Suprapubic skin (tissue), 4 donors: ENCODE data around the gene ITGAE. TPM values are rescaled to one million over a fixed set of nuclear protein-coding genes. Genes with fewer than 3 reads are reported as not detected.

Source experiments
- DNase-seq, 2 donors: peaks; one replicate each; pipeline ENCODE4 v3.0.0-alpha.2; 2019; ENCODE audit warnings: low spot score in 2 of 2
- H3K27ac ChIP-seq: fragments of 200-600 bp; sonication (generic); one replicate; pipeline ENCODE4 v1.5.1; 2019
- H3K27me3 ChIP-seq: fragments of 200-600 bp; sonication (generic); one replicate; pipeline ENCODE4 v1.5.1; 2019
- H3K36me3 ChIP-seq: fragments of 200-600 bp; sonication (generic); one replicate; pipeline ENCODE4 v1.5.1; 2019
- H3K4me1 ChIP-seq: fragments of 200-600 bp; sonication (generic); one replicate; pipeline ENCODE4 v1.5.1; 2019
- H3K4me3 ChIP-seq: fragments of 200-600 bp; sonication (generic); one replicate; pipeline ENCODE4 v1.5.1; 2019; ENCODE audit warnings: mild to moderate bottlenecking
- H3K9me3 ChIP-seq: fragments of 200-600 bp; sonication (generic); one replicate; pipeline ENCODE4 v1.5.1; 2019
- CTCF ChIP-seq, 2 donors: fragments of 200-600 bp in 1 of 2; fragments of 450-650 bp in 1 of 2; sonication (generic) in 1 of 2; IDR thresholded peaks; one replicate each; pipeline ENCODE4 v1.5.1; 2016 to 2019; ENCODE audit warnings: antibody characterized with exemption in 2 of 2, mild to moderate bottlenecking in 1 of 2, moderate library complexity in 1 of 2
- EP300 ChIP-seq: sonication (generic); formaldehyde crosslinking; IDR thresholded peaks from one replicate; pipeline ENCODE4 v1.6.1; 2017; ENCODE audit warnings: antibody characterized with exemption
- POLR2A ChIP-seq, 2 donors: fragments of 450-650 bp; IDR thresholded peaks; one replicate each; pipeline ENCODE4 v1.6.1; 2017; ENCODE audit warnings: antibody characterized with exemption in 2 of 2, mild to moderate bottlenecking in 2 of 2, moderate library complexity in 2 of 2
- POLR2AphosphoS5 ChIP-seq, 3 donors: sonication (generic); formaldehyde crosslinking; IDR thresholded peaks; one replicate each; pipeline ENCODE4 v1.6.1; 2017; ENCODE audit warnings: antibody characterized with exemption in 3 of 3
- WGBS: methylation state at CpG from one replicate; pipeline ENCODE4 v1.1.5; 2018; 5-methylcytosine and 5-hydroxymethylcytosine counted together
- total RNA-seq, 4 donors: library from RNA; depleted of rRNA; stranded (reverse); fragments of >200 nt; gene quantifications; one replicate each; pipeline ENCODE4 v1.1.0, GENCODE V29; 2016

Gene ITGAE
- total RNA-seq, 4 donors from 2014 or later: 14.0 to 20.7 (median 14.4) TPM

- Histone ChIP-seq H3K36me3 (no peaks in the 10 kb centered on the region), H3K4me1 (no peaks in the 10 kb centered on the region), H3K27ac (no peak overlapping the region), H3K4me3 (no peak overlapping the region), H3K9me3 (no peaks in the 10 kb centered on the region), H3K27me3 (peaks cover 34% of the 10 kb centered on the region)
- no peak for DNase-seq
- TF ChIP-seq EP300 (no peak), POLR2AphosphoS5 (IDR thresholded peaks at IDR 0.05) (no peak), CTCF (IDR thresholded peaks at IDR 0.05) (no peak), POLR2A (IDR thresholded peaks at IDR 0.05) (no peak)
- 0% methylated on average over 6 of the region's 13 CpGs for WGBS
These were observed 115.8 kb downstream of the ITGAE start for GRCh38 chr17:3685174-3685573.

GRCh38 chr17:3683054-3683511 lies 117.9 kb downstream of the ITGAE start:
- TF ChIP-seq POLR2A (IDR thresholded peaks at IDR 0.05) (no peak), POLR2AphosphoS5 (IDR thresholded peaks at IDR 0.05) (no peak), EP300 (no peak), CTCF (IDR thresholded peaks at IDR 0.05) (peak; percentile 52 to 88)
- DNase-seq: no peak
- WGBS: 40% methylated on average over 10 of the region's 10 CpGs
- H3K9me3 ChIP-seq: no peaks in the 10 kb centered on the region
- no peaks in the 10 kb centered on the region for H3K4me1 ChIP-seq
- no peak overlapping the region for H3K27ac ChIP-seq
- H3K27me3 ChIP-seq: peaks cover 34% of the 10 kb centered on the region
- no peak overlapping the region for H3K4me3 ChIP-seq
- no peaks in the 10 kb centered on the region for H3K36me3 ChIP-seq

- no peak overlapping the region for H3K4me3 ChIP-seq
- no peaks in the 10 kb centered on the region for H3K4me1 ChIP-seq
- peaks cover 34% of the 10 kb centered on the region for H3K27me3 ChIP-seq
- H3K9me3 ChIP-seq: no peaks in the 10 kb centered on the region
- H3K27ac ChIP-seq: no peak overlapping the region
- no peak for DNase-seq
- TF ChIP-seq POLR2A (IDR thresholded peaks at IDR 0.05) (no peak), POLR2AphosphoS5 (IDR thresholded peaks at IDR 0.05) (no peak), CTCF (IDR thresholded peaks at IDR 0.05) (no peak), EP300 (no peak)
- WGBS: 90% methylated on average over 12 of the region's 12 CpGs
- no peaks in the 10 kb centered on the region for H3K36me3 ChIP-seq
These were observed 119.0 kb downstream of the ITGAE start for GRCh38 chr17:3682033-3682432.

- peaks cover 34% of the 10 kb centered on the region for H3K27me3 ChIP-seq
- no peaks in the 10 kb centered on the region for H3K9me3 ChIP-seq
- TF ChIP-seq EP300 (no peak), POLR2AphosphoS5 (IDR thresholded peaks at IDR 0.05) (no peak), CTCF (IDR thresholded peaks at IDR 0.05) (no peak), POLR2A (IDR thresholded peaks at IDR 0.05) (no peak)
- H3K4me3 ChIP-seq: no peak overlapping the region
- 82% methylated on average over 16 of the region's 20 CpGs for WGBS
- no peak for DNase-seq
- no peak overlapping the region for H3K27ac ChIP-seq
- no peaks in the 10 kb centered on the region for H3K4me1 ChIP-seq
- no peaks in the 10 kb centered on the region for H3K36me3 ChIP-seq
These were observed 119.4 kb downstream of the ITGAE start for GRCh38 chr17:3681565-3681964.

GRCh38 chr17:3681057-3681456 lies 119.9 kb downstream of the ITGAE start:
- Histone ChIP-seq H3K36me3 (no peaks in the 10 kb centered on the region), H3K9me3 (no peaks in the 10 kb centered on the region), H3K4me1 (no peaks in the 10 kb centered on the region), H3K27ac (no peak overlapping the region), H3K27me3 (peaks cover 34% of the 10 kb centered on the region), H3K4me3 (no peak overlapping the region)
- TF ChIP-seq EP300 (no peak), CTCF (IDR thresholded peaks at IDR 0.05) (no peak), POLR2AphosphoS5 (IDR thresholded peaks at IDR 0.05) (no peak), POLR2A (IDR thresholded peaks at IDR 0.05) (no peak)
- no peak for DNase-seq
- WGBS: 87% methylated on average over 12 of the region's 12 CpGs
